T-helper 9 cell (primary cell): ENCODE data around the gene F13A1.

Source experiments
- DNase-seq: peaks from one replicate; pipeline ENCODE4 v3.0.0-alpha.2; 2020

F13A1 gene

GRCh38 chr6:6191476-6191875, 129.0 kb downstream of the F13A1 start:
- DNase-seq = no peak

GRCh38 chr6:6180684-6181083, 139.8 kb downstream of the F13A1 start:
- no peak for DNase-seq

- no peak for DNase-seq
Measured at GRCh38 chr6:6179858-6180623, 140.4 kb downstream of the F13A1 start.

GRCh38 chr6:6178795-6179194, 141.7 kb downstream of the F13A1 start:
- no peak for DNase-seq

GRCh38 chr6:6177754-6178153, 142.7 kb downstream of the F13A1 start:
- DNase-seq = no peak

GRCh38 chr6:6176586-6177228, 143.8 kb downstream of the F13A1 start:
- DNase-seq = no peak

GRCh38 chr6:6176127-6176526, 144.3 kb downstream of the F13A1 start:
- DNase-seq = no peak

GRCh38 chr6:6169141-6169540, 151.3 kb downstream of the F13A1 start:
- DNase-seq = no peak

- no peak for DNase-seq
Measured at GRCh38 chr6:6166064-6166463, 154.4 kb downstream of the F13A1 start.

- no peak for DNase-seq
Measured at GRCh38 chr6:6164367-6164766, 156.1 kb downstream of the F13A1 start.

GRCh38 chr6:6154335-6154734, 166.1 kb downstream of the F13A1 start:
- DNase-seq = no peak

- no peak for DNase-seq
Measured at GRCh38 chr6:6152060-6152459, 168.4 kb downstream of the F13A1 start.

- DNase-seq = no peak
Measured at GRCh38 chr6:6148192-6148815, 172.2 kb downstream of the F13A1 start.

- no peak for DNase-seq
Measured at GRCh38 chr6:6131492-6132109, 188.9 kb downstream of the F13A1 start.

- no peak for DNase-seq
Measured at GRCh38 chr6:6125495-6125894, 195.0 kb downstream of the F13A1 start.

GRCh38 chr6:6123803-6124202, 196.7 kb downstream of the F13A1 start:
- no peak for DNase-seq

- no peak for DNase-seq
Measured at GRCh38 chr6:6121943-6122342, 198.5 kb downstream of the F13A1 start.

- DNase-seq = no peak
Measured at GRCh38 chr6:6105472-6106036, 214.9 kb downstream of the F13A1 start.
